ENCODE data around the gene BACE2. TPM values are rescaled to one million over a fixed set of nuclear protein-coding genes. Genes with fewer than 3 reads are reported as not detected.

BACE2 gene
- total RNA-seq (2014; rRNA removed; shearing (Covaris generic)), result 490 and 502 TPM in 2 replicates
- polyA plus RNA-seq (2015; cell fraction: cytosol; rRNA removed), result 485 and 573 TPM in 2 replicates
- 123 and 129 TPM in 2 replicates for polyA plus RNA-seq (2015; cell fraction: nucleus; rRNA removed)

GRCh38 chr21:41167348-41168342 lies at the start of gene BACE2:
TSS of gene BACE2 (plus strand) at chr21:41168160. CDS start at chr21:41168264, 104 bp downstream.
- DNase-seq (ENCODE audit: low read depth, low spot score), result peak; percentile 78
- in situ Hi-C loops (cut with HindIII; ENCODE audit: low pct_unique_long_range_greater_than_20kb, low sequenced_read_pairs), result no loop called here

GRCh38 chr21:41119901-41120300 lies 48.1 kb upstream of the BACE2 start:
- in situ Hi-C loops (cut with HindIII; ENCODE audit: low pct_unique_long_range_greater_than_20kb, low sequenced_read_pairs), result no loop called here
- no peak for DNase-seq (ENCODE audit: low read depth, low spot score)

GRCh38 chr21:41120997-41121396 lies 47.0 kb upstream of the BACE2 start:
- no peak for DNase-seq (ENCODE audit: low read depth, low spot score)
- in situ Hi-C loops (cut with HindIII; ENCODE audit: low pct_unique_long_range_greater_than_20kb, low sequenced_read_pairs), result no loop called here

GRCh38 chr21:41121785-41122415 lies 46.1 kb upstream of the BACE2 start:
- in situ Hi-C loops (cut with HindIII; ENCODE audit: low pct_unique_long_range_greater_than_20kb, low sequenced_read_pairs), result no loop called here
- DNase-seq (ENCODE audit: low read depth, low spot score), result peak; percentile 91

GRCh38 chr21:41124641-41125201 lies 43.2 kb upstream of the BACE2 start:
- in situ Hi-C loops (cut with HindIII; ENCODE audit: low pct_unique_long_range_greater_than_20kb, low sequenced_read_pairs), result no loop called here

GRCh38 chr21:41128981-41129380 lies 39.0 kb upstream of the BACE2 start:
- in situ Hi-C loops (cut with HindIII; ENCODE audit: low pct_unique_long_range_greater_than_20kb, low sequenced_read_pairs), result no loop called here
- no peak for DNase-seq (ENCODE audit: low read depth, low spot score)

More at GRCh38 chr21:41124641-41125201, 43.2 kb upstream of the BACE2 start:
- no peak for DNase-seq (ENCODE audit: low read depth, low spot score)

GRCh38 chr21:41130883-41131282 lies 37.1 kb upstream of the BACE2 start:
- in situ Hi-C loops (cut with HindIII; ENCODE audit: low pct_unique_long_range_greater_than_20kb, low sequenced_read_pairs), result no loop called here
- DNase-seq (ENCODE audit: low read depth, low spot score), result no peak

- peak; percentile 68 for DNase-seq (ENCODE audit: low read depth, low spot score)
- in situ Hi-C loops (cut with HindIII; ENCODE audit: low pct_unique_long_range_greater_than_20kb, low sequenced_read_pairs), result no loop called here
Observed at GRCh38 chr21:41133874-41134522, 34.0 kb upstream of the BACE2 start.

GRCh38 chr21:41135746-41136145 lies 32.2 kb upstream of the BACE2 start:
- in situ Hi-C loops (cut with HindIII; ENCODE audit: low pct_unique_long_range_greater_than_20kb, low sequenced_read_pairs), result no loop called here
- DNase-seq (ENCODE audit: low read depth, low spot score), result no peak

- no peak for DNase-seq (ENCODE audit: low read depth, low spot score)
- in situ Hi-C loops (cut with HindIII; ENCODE audit: low pct_unique_long_range_greater_than_20kb, low sequenced_read_pairs), result no loop called here
Observed at GRCh38 chr21:41136286-41136685, 31.7 kb upstream of the BACE2 start.

GRCh38 chr21:41137401-41137800 lies 30.6 kb upstream of the BACE2 start:
- DNase-seq (ENCODE audit: low read depth, low spot score), result no peak
- in situ Hi-C loops (cut with HindIII; ENCODE audit: low pct_unique_long_range_greater_than_20kb, low sequenced_read_pairs), result no loop called here

- DNase-seq (ENCODE audit: low read depth, low spot score), result no peak
- in situ Hi-C loops (cut with HindIII; ENCODE audit: low pct_unique_long_range_greater_than_20kb, low sequenced_read_pairs), result no loop called here
Observed at GRCh38 chr21:41137889-41138288, 30.1 kb upstream of the BACE2 start.

GRCh38 chr21:41138711-41139110 lies 29.2 kb upstream of the BACE2 start:
- in situ Hi-C loops (cut with HindIII; ENCODE audit: low pct_unique_long_range_greater_than_20kb, low sequenced_read_pairs), result no loop called here
- no peak for DNase-seq (ENCODE audit: low read depth, low spot score)

- DNase-seq (ENCODE audit: low read depth, low spot score), result no peak
- in situ Hi-C loops (cut with HindIII; ENCODE audit: low pct_unique_long_range_greater_than_20kb, low sequenced_read_pairs), result no loop called here
Observed at GRCh38 chr21:41139275-41139674, 28.7 kb upstream of the BACE2 start.

- in situ Hi-C loops (cut with HindIII; ENCODE audit: low pct_unique_long_range_greater_than_20kb, low sequenced_read_pairs), result no loop called here
- no peak for DNase-seq (ENCODE audit: low read depth, low spot score)
Observed at GRCh38 chr21:41139951-41140350, 28.0 kb upstream of the BACE2 start.

- in situ Hi-C loops (cut with HindIII; ENCODE audit: low pct_unique_long_range_greater_than_20kb, low sequenced_read_pairs), result no loop called here
- no peak for DNase-seq (ENCODE audit: low read depth, low spot score)
Observed at GRCh38 chr21:41141031-41141457, 26.9 kb upstream of the BACE2 start.

GRCh38 chr21:41142051-41142795 lies 25.7 kb upstream of the BACE2 start:
- in situ Hi-C loops (cut with HindIII; ENCODE audit: low pct_unique_long_range_greater_than_20kb, low sequenced_read_pairs), result no loop called here
- DNase-seq (ENCODE audit: low read depth, low spot score), result no peak
